IPS DF 4.7 (cell line): ENCODE data around the gene CDK2AP2.
A peak's percentile ranks its signal among the peaks of the same experiment; 100 is the strongest.
"Not testable (repeated sequence)": the region's sequence is repeated elsewhere in the genome, so short reads cannot be mapped to it uniquely, and the experiment has no call there.

Source experiments
- DNase-seq: peaks from one replicate; pipeline ENCODE4 v3.0.0-alpha.2; 2013; ENCODE audit warnings: low spot score; ENCODE audit errors: extremely low read depth

The CDK2AP2 gene, protein sequence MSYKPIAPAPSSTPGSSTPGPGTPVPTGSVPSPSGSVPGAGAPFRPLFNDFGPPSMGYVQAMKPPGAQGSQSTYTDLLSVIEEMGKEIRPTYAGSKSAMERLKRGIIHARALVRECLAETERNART

DNA sequence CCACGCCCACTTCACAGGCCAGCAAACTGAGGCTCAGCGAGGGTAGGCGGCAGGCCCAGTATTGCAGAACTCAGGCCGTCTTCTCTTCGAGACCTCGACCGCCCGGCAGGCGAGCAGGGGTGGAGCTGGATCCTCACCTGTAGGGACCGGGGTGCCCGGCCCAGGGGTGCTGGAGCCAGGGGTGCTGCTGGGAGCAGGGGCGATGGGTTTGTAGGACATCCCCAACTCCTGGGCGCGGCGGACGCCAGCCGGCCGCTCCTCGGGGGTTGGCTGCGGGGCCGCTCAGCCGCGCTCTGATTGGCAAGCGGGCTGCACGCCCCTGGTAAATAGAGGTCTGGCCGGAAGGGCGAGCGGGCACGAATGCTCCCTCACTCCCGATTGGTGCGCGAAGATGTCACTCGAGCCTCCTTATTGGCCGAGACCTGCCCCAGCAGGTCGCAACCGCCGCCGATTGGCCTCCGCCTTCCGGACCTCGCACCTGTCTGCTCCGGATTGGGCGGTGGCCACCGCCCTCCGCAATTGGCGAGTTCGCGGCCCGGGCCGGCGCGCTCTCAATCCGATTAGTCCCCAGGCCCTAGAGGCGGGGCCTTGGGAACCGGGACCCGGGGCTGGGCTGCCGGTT lies at the start of gene CDK2AP2:
Gene CDK2AP2 (minus strand): TSS at position 299 of the 622 bp plus-strand sequence. CDS start 80 bp downstream, at position 219.
- DNase-seq, result peak; percentile 97

DNA sequence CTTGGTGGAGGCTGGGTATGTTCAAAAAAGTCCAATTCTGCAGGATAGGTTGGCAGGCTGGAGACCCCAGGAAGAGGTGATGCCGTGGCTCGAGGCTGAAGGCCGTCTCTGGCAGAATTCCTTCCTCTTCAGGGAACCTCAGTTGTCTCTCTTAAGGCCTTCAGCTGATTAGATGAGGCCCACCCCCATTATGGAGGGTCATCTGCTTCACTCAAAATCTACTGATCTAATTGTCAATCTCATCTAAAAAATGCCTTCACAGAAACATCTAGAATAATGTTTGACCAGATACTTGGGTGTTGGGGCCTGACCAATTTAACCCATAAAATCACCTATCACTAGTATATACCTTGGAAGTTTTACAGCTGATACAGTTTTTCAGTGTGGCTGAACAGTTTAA lies 48.3 kb upstream of the CDK2AP2 start:
- no peak for DNase-seq

DNA sequence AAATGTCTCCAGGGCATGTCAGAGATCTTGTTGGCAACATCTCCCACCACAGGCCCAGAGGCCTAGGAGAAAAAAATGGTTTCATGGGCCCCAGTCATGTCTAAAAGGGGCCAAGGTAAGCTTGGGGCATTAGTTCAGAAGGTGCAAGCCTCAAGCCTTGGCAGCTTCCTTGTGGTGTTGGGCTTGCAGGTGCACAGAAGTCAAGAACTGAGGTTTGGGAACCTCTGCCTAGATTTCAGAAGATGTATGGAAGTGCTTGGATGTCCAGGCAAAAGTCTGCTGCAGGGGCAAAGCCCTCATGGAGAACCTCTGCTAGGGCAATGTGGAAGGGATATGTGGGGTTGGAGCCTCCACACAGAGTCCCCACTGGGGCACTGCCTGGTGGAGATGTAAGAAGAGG lies 43.7 kb upstream of the CDK2AP2 start:
- DNase-seq, result not testable (repeated sequence)

DNA sequence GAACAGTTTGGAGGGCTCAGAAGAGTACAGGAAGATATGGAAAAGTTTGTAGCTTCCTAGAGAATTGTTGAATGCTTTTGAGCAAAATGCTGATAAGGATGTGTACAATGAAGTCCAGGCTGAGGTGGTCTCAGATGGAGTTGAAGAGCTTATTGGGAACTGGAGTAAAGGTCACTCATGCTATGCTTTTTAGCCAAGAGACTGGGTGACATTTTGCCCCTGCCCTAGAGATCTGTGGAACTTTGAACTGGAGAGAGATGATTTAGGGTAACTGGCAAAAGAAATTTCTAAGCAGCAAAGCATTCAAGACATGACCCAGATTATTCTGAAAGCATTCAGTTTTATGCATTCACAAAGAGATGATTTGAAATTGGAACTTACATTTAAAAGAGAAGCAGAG lies 43.2 kb upstream of the CDK2AP2 start:
- no peak for DNase-seq

DNA sequence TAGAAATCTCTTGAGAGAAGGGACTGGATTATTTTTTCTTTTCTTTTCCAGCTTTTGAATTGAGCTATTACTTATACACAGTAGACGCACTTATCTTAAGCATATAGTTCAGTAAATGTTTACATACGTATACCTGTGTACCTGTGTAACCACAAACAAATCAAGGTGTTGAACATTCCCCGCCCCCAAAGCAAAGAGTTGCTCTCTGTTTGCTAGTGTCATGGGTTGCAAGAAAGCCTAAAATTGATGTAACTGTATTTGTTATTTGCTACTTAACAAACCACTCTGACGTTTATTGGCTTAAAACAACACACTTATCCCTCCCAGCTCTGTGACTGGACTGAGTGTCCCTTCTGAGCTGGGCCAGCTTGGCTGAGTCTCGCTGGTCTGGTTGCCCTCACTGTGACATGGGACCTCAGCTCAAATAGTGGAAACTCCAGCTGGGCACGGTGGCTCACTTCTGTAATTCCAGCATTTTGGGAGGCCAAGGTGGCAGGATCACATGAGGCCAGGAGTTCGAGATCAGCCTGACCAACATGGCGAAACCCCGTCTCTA lies 40.7 kb upstream of the CDK2AP2 start:
- DNase-seq, result no peak

DNA sequence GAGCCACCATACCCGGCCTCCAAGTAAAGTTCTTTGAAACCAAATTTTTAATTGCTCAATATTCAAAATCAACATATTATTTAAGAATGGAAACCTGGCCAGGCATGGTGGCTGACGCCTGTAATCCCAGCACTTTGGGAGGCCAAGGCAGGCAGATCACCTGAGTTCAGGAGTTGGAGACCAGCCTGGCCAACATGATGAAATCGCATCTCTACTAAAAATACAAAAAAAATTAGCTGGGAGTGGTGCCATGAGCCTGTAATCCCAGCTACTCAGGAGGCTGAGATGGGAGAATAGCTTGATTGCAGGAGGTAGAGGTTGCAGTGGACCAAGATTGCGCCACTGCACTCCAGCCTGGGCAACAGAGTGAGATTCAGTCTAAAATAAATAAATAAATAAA lies 40.1 kb upstream of the CDK2AP2 start:
- not testable (repeated sequence) for DNase-seq

DNA sequence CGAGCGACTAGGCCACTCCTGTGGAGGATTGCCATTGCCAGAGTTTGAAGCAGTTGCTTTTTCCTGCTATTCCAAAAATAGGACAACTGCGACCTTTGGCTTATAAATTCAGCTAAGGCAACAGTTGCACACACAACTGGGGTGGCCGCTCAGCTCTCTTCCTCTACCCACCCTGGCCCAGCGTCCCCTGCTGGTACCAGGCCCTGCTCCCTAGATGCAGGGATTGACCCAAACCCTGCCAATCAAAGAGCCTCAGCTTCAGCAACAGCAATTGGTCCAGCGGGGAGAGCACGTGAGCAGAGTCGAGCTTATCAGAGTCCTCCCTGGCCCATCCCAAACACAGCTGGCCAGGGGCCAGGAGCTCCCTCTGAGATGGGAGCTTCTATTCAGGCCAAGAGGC lies 37.3 kb upstream of the CDK2AP2 start:
- no peak for DNase-seq

DNA sequence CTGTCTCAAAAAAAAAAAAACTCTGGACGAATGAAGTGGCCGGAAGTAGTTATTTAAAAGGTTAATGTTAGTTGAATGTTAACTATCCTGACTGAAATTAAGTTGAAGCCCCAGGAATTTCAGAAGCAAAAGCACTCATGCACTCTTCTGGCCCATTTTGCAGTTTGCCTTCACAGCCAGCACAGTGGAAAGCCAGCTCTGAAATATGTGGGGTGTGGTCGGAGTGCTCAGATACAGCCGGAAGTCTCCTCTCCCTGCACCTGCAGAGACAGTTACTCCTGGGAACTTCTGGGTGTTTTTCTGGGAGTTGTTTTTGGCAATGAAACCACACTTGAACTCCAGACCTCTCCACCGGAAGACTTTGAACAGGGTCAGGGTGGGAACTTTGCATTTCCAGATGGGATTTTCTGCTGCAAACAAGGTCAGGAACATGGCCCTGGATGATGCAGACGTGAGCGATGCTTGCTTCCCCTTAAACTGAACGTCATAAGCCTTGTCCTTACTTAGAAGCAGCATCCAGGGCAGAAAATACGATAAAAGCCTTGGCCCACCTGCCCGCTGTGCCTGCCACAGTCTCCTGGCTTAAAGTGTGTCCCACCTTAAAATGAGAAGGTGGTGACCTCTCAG lies 36.8 kb upstream of the CDK2AP2 start:
- no peak for DNase-seq

DNA sequence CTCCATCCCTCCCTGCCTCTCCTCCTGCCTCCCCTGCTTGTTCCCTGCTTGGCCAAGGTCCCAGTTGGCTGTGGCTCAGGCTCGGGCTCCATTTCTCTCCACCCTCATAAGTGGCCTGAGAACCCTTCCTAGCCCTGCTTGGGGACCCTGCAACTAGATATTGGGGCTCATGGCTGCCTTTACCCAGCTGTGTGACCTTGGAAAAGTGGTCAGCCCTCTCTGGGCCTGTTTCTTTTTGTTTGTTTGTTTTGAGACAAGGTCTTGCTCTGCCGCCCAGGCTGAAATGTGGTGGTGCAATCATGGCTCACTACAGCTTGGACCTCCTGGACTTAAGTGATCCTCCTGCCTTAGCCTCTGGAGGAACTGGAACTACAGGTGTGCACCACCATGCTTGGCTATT lies 35.6 kb upstream of the CDK2AP2 start:
- DNase-seq, result no peak

DNA sequence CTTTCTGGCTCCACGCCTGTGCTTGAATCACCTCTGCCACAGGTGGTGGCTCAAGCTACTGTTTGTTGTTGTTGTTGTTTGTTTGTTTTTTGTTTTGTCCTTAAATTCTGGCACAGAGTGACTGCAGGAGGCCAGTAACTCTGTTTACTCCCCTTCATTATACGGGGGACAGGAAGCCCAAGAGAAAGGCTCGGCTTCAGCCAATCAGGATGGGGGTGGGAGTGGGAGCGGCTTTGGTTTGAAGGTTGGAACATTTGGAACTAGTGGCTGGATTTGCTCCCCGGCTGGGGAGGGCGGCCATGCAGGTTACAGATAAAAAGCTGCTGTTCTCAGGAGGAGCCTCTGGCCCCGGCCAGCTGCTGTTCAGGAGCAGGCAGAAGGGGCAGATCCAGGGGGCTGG lies 35.0 kb upstream of the CDK2AP2 start:
- DNase-seq, result no peak

DNA sequence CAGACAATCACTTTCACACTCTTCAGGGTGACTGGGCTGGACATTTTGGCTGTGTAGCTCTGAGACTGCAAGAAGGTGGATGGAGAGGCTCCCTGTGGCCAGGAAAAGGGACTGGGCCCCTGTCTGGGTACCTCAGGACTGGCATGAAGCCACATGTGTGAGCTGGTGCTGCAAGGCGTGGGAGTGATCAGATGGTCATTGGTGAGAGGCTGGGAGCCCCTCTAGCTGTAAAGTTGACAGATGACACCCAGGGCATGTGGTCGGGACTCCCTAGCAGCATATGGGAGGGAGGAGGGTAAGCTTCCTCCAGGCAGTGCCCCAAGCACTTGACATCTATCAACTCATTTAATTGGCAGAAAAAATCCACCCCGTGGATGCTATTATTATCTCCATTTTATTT lies 34.2 kb upstream of the CDK2AP2 start:
- DNase-seq, result no peak

DNA sequence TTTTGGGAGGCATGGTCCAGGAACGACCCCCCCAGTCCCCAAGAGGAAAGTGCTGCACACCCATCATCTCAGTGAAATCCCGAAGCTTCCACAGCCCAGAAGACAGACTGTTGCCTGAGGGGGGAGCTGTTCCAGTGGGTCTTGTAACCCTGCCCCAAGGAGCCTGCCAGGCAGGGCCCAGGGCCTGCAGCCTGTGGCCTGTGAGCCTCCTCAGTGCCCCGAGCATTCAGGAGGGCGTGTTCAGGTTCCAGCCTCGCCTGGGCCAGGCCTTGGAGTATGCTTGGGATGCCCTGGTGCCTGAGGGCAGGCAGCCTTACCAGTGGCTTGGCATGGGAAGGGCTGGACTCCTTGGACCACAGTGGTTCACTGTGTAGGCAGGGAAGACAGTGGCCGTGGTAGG lies 33.2 kb upstream of the CDK2AP2 start:
- no peak for DNase-seq

DNA sequence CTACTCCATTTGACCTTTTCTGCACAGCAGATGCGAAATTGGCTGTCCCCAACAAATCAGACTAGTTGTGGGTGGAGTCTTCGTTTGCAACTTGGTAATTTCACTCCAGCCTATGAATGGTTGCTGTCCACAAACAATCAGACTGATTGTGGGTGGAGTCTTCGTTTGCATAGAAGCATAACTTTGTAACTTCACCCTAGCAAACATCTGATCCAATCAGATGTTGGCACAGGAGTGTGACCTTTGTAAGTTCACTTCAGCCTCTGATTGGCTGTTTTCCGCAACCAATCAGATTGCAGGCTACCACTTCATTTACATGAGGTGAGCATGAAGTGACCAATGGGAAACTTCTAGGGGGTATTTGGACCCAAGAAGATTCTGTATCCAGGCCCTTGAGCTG lies 31.6 kb upstream of the CDK2AP2 start:
- no peak for DNase-seq

DNA sequence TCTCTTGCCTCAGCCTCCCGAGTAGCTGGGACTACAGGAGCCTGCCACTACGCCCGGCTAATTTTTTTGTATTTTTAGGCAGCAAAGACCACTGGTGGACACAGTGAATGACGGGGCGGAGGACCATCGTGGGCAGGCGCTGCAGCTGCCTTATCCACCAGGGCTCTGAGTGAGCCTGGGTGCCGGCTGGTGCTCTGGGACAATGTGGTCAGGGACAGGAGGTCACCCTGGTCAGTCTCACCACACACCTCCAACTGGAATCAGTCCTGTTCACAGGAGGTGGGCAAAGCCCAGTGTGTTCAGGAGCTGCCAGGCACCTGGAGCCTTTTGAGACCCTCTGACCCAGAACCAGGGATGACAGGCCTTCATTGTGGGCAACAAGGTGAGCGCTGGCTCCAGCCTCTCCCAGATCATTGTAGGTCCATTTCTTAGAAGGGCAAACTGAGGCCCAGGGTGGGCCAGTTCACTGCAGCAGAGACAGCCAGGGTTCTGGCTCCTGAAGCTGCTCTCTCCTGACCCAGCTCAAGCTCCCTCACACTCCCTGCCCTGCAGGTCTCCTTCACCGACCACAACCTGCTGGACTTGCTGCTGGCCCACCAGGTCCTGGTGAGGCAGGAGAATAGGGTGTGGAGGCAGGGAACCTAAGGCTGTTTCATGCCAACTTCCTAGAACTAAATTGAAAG lies 31.0 kb upstream of the CDK2AP2 start:
- DNase-seq, result no peak

DNA sequence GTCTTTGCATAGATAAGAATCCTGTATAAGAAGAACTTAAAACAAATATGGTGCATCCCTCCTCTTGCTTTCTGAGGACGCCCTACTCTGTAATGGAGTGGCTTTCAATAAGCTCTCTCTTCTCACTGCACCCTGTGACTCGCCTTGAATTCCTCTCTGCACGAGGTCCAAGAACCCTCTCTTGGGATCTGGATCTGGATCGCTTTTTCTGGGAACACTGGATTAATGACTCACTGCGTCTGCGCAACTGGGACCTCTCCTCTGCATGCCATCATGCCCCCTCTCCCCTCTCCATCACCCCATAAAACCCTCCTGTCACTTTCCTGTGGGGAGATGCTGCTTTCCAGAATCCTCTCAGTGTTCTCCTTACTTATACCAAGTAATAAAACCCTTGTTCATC lies 30.3 kb upstream of the CDK2AP2 start:
- DNase-seq, result no peak

DNA sequence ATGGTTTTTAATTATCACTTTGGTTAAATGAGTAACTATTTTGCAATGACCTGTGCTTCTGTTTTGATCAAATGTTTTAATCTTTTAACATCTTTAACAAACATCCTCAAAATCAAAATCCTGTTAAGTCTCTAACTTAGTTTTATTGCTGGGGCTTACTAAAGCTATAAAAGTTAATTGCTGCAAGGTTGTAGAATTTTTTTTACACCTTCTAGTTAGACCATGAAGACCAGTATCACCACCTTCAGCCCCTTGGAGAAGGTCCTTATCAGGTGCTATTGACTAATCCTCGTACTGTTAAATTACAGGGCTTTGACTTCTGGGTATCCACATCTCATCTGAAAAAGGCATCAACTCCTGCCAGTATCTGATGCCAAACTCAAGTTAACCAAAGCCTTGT lies 27.6 kb upstream of the CDK2AP2 start:
- DNase-seq, result no peak

DNA sequence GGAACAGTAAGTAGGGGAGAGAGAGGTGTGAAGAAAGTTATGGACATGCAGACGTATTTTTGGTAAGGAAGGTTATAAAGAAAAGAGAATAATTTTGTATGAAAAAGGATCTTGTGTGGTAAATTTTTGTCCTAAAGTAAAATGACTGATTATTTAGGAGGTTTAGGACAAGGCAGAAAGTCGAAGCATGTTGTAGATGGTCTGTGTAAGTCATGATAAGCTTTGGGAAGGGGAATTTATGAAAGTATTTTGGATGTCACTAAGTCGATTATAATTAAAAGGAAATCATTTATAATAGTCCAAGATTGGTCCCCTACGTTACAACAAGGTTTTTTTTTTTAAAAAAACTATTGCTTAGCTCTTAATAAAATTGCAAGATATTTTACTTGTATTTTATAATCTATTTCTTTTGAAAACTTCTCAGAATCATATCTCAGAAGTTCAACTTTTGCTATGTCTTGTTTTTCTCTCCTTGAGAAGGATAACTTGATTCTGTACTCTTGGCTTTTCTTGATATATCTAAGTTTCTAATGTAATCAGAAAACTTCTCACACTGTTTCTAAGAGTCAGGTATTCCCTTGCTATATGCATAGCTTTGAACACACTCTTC lies 26.2 kb upstream of the CDK2AP2 start:
- DNase-seq, result no peak

DNA sequence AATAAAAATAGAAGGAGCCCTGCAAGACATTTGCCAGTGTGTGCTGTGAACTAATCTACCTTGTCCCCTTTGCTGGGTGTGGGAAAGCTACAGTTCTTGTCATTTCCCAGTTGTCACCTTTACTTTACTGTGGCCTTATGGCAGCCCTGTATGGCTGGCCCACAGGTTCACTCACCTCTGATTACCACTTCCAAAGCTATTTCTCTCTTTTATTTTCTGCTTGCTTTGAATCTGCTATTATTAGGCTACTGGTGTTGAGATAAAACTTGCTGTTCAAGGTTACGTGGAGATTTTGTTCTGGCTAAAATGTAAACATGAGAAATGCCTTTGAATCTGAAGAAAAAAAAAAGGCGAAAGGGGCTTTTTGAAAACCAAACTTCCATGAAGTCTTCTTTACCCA lies 24.9 kb upstream of the CDK2AP2 start:
- DNase-seq, result no peak

DNA sequence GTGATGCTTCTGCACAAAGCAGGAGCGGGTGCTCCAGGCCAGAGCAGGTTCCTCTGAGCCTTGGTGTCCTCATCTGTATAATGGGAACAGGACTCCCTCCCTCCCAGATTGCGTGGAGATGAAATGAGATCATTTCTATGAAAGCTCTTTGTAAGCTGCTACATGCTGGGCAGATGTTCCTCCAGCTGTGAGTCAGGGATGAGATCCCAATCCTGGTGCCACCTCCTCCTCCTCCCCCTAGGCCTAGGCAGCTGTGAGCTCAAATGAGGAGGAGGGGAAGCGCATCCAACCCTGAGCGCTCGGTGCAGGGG lies 22.3 kb upstream of the CDK2AP2 start:
- DNase-seq, result no peak

DNA sequence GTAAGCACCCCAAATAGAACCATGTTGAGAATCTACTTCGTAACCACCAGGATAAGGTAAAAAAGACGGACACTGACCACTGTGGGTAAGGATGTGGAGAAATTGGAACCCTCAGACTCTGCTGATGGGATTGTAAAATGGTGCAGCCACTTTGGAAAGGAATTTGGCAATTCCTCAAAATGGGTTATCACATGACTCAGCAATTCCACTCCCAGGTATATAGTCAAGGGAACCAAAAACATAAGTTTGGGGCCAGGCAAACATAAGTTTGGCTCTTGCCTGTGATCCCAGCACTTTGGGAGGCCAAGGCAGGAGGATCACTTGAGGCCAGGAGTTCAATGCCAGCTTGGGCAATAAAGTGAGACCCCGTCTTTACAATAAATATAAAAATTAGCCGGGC lies 20.4 kb upstream of the CDK2AP2 start:
- no peak for DNase-seq

DNA sequence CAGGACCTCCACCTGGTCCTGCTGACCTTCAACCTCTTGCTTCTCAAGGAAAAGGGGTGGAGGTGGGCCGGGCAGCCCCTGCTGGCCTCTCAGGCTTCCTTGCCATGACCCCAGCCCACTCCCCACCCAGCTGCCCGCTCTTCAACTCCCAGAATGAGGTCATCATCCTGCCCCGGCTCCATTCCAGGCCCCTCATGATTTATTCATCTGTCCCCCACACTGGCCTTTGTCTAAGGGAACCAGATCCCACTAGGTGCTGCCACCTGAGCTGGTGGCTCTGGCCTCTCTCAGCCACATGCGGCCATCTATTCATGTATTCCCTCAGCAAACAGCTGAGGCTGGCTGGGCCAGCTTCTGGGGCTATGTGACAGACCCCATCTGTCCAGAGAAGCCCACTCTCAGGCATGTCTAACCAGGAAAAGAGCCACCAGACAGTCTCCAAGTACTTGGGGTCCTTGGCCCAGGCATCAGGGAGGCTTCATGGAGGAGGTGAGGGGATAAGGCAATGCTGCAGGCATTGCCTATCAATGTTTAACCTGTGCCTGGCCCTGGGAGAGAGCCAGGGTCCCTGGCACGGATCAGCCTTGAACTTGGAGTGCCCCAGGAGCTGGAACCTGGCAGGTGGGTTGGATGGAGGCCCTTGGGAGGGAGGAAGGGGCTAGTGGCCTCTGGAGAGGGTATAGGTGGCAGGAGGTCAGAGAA lies 17.5 kb upstream of the CDK2AP2 start:
- DNase-seq, result no peak

DNA sequence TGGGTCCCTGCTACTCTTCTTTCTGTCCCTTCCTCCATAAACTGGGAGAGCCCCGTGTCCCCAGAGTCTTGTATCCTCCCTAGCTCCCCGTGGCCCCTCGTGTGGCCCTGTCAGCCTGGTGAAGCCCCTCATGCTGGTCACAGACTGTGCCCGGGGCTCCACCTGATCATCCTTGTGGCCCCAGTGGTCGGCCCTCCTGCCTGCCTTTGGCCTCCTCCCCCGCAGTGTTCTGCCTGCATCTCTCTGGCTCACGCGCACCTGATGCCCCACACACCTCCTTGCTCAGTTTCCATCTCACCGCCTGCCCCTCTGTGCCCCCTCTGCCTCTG lies 16.5 kb upstream of the CDK2AP2 start:
- no peak for DNase-seq
